Adipocyte (in vitro differentiated cells): ENCODE data around the gene TMA7B.

Experiments used
- DNase-seq: peaks from one replicate; pipeline ENCODE4 v3.0.0-alpha.2; 2015; ENCODE audit warnings: low read depth
- H3K27me3 ChIP-seq: replicated peaks from 2 replicates; pipeline ENCODE4 v1.7.0; 2013; ENCODE audit warnings: mild to moderate bottlenecking, low read length, moderate library complexity; ENCODE audit not compliant: control insufficient read depth, insufficient read depth
- H3K36me3 ChIP-seq: 2 replicates; pipeline ENCODE4 v1.7.0; 2013; ENCODE audit warnings: low read length, mild to moderate bottlenecking, moderate library complexity; ENCODE audit not compliant: control insufficient read depth, insufficient read depth, severe bottlenecking
- H3K4me1 ChIP-seq: 2 replicates; pipeline ENCODE4 v1.7.0; 2013; ENCODE audit warnings: mild to moderate bottlenecking, low read length, moderate library complexity; ENCODE audit not compliant: control insufficient read depth, insufficient read depth
- H3K4me3 ChIP-seq: 2 replicates; pipeline ENCODE4 v1.7.0; 2013; ENCODE audit warnings: mild to moderate bottlenecking, low read length, moderate library complexity
- H3K9ac ChIP-seq: 2 replicates; pipeline ENCODE4 v1.7.0; 2013; ENCODE audit warnings: mild to moderate bottlenecking, low read length, moderate library complexity
- H3K9me3 ChIP-seq: 2 replicates; pipeline ENCODE4 v1.7.0; 2013; ENCODE audit warnings: mild to moderate bottlenecking, low read length, moderate library complexity; ENCODE audit not compliant: control insufficient read depth

TMA7B gene

GRCh38 chr22:39958009-39958711, 2.0 kb upstream of the TMA7B start:
- H3K27me3 ChIP-seq, result peaks cover 29% of the 10 kb centered on the region
- no peak overlapping the region for H3K9ac ChIP-seq
- DNase-seq, result no peak
- peaks cover 17% of the 10 kb centered on the region for H3K4me1 ChIP-seq
- H3K9me3 ChIP-seq, result no peaks in the 10 kb centered on the region
- H3K36me3 ChIP-seq, result no peaks in the 10 kb centered on the region
- H3K4me3 ChIP-seq, result no peak overlapping the region

- Histone ChIP-seq H3K27me3 (peaks cover 24% of the 10 kb centered on the region), H3K9ac (no peak overlapping the region), H3K9me3 (no peaks in the 10 kb centered on the region), H3K4me3 (no peak overlapping the region), H3K4me1 (peaks cover 17% of the 10 kb centered on the region), H3K36me3 (no peaks in the 10 kb centered on the region)
- no peak for DNase-seq
Observed at GRCh38 chr22:39958949-39959639, 1.1 kb upstream of the TMA7B start.

DNA sequence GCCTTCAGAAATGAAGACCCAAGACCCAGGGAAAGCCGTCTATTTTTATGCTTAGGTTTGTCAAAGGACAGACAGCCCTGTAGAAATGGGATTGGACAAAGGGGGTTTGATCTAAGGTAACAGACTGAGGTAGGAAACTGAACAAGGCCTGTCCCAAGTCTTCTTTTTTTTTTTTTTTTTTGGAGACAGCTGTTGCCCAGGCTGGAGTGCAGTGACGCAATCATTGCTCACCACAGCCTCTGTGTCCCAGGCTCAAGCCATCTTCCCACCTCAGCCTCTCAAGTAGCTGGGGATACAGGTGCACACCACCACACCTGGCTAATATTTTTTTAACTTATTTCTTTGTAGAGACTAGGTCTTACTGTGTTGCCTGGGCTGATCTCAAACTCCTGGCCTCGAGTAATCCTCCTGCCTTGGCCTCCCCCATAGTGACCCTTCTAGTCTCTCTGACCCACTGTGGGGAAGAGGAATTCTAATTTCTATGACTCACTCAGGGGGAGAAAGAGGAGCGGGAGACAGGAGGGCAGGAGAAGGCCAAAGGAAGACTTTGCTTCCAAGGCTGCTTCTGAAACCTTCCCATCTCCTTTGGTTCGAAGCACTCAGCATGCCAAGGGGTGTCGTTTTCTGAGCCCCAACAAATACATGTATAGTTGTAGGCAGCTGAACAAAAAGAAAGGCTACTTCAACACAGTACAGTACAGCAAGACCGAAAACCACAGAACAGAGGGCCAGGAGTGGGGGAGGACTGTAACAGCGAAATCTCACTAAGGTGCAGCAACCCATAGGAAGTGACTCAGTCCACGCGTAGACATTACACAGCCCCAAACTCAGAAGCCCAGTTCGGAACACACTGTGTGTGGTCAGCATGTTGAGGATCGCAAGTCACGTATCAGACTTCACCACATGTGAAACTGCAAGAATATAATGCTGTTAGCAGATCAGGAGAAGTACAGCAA, 872 bp downstream of the TMA7B start:
- H3K9ac ChIP-seq, result no peak overlapping the region
- H3K4me3 ChIP-seq, result no peak overlapping the region
- no peaks in the 10 kb centered on the region for H3K36me3 ChIP-seq
- peak; percentile 45 for DNase-seq
- no peaks in the 10 kb centered on the region for H3K9me3 ChIP-seq
- peaks cover 30% of the 10 kb centered on the region for H3K27me3 ChIP-seq
- peaks cover 6% of the 10 kb centered on the region for H3K4me1 ChIP-seq

DNA sequence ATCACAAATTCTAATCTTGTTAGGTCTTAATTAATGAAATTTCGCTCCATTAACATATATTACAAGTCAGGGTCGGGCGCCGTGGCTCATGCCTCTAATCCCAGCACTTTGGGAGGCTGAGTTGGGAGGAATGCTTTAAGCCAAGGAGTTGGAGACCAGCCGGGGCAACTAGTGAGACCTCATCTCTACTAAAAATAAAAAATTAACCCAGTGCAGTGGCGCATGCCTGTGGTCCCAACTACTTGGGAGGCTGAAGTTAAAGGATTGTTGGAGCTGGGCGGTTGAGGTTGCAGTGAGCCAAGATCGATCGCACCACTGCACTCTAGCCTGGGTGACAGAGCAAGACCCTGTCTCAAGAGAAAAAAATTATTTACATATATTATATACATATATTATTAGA, 1.9 kb downstream of the TMA7B start:
- Histone ChIP-seq H3K9ac (no peak overlapping the region), H3K36me3 (no peaks in the 10 kb centered on the region), H3K4me3 (no peak overlapping the region), H3K27me3 (peaks cover 31% of the 10 kb centered on the region), H3K9me3 (no peaks in the 10 kb centered on the region), H3K4me1 (peaks cover 11% of the 10 kb centered on the region)
- DNase-seq, result no peak

- no peaks in the 10 kb centered on the region for H3K9me3 ChIP-seq
- H3K36me3 ChIP-seq, result no peaks in the 10 kb centered on the region
- no peak overlapping the region for H3K9ac ChIP-seq
- peaks cover 16% of the 10 kb centered on the region for H3K27me3 ChIP-seq
- no peak overlapping the region for H3K4me3 ChIP-seq
- no peak for DNase-seq
- H3K4me1 ChIP-seq, result peaks cover 33% of the 10 kb centered on the region
Observed at GRCh38 chr22:39965748-39966147, 5.6 kb downstream of the TMA7B start.

DNA sequence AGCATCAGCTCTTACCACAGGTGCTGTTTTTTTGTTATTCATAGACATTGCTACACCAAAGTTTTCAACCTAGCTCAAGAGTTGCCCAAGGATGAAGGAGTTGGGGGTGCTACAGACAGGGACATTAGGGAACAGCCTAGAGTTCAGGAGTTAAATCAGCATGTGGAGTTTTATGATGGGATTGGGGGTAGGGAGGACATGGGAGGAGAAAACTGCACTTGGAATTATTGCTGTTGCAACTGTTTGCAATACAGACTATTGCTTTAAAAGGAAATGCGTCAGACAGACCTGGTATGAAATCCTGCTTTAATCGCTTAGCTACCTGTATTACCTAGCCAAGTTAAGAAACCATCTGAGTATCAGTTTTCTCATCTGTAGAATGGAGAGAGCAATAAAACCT, 6.3 kb downstream of the TMA7B start:
- no peaks in the 10 kb centered on the region for H3K9me3 ChIP-seq
- H3K36me3 ChIP-seq, result no peaks in the 10 kb centered on the region
- H3K4me1 ChIP-seq, result peaks cover 29% of the 10 kb centered on the region
- no peak overlapping the region for H3K4me3 ChIP-seq
- H3K27me3 ChIP-seq, result peaks cover 23% of the 10 kb centered on the region
- no peak for DNase-seq
- no peak overlapping the region for H3K9ac ChIP-seq

DNA sequence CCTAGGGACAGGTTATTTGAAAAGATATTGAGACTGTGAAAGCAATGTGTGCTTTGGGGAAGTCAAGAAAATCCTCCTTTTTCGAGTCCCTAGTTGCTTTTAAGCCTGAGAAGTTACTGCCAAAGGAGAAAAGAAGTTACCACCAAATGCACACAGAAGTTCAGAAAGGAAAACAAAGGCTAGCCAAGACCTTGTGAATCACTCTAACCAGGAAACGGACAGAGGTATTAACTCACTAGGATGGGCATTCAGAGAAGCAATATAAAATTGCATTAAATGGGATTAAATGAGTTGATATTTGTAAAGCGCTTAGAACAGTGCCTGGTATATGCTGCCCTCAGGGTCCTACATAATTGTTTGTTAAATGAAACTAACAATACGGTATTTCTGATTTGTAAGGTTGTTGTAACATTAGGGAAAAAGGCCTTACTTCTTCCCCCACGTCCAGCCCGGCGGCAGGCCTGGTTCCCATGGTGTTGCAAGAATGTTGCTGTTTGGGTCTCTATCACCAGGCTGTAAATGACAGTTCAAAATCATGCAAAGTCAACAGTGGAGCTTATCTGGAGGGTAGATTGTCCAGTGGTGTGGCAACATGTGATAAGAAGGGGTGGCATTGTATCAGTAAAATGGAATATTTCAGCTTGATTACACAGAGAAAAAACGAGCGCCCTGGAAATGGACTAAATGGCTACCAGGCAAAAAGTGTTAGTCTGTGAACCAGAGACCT, 7.1 kb downstream of the TMA7B start:
- Histone ChIP-seq H3K9me3 (no peaks in the 10 kb centered on the region), H3K4me3 (no peak overlapping the region), H3K36me3 (no peaks in the 10 kb centered on the region), H3K4me1 (peaks cover 28% of the 10 kb centered on the region), H3K27me3 (peaks cover 31% of the 10 kb centered on the region), H3K9ac (no peak overlapping the region)
- DNase-seq, result peak; percentile 12

- Histone ChIP-seq H3K9ac (no peak overlapping the region), H3K27me3 (peaks cover 41% of the 10 kb centered on the region), H3K36me3 (no peaks in the 10 kb centered on the region), H3K9me3 (no peaks in the 10 kb centered on the region), H3K4me1 (peaks cover 28% of the 10 kb centered on the region), H3K4me3 (no peak overlapping the region)
- DNase-seq, result no peak
Observed at GRCh38 chr22:39967996-39968972, 8.1 kb downstream of the TMA7B start.

DNA sequence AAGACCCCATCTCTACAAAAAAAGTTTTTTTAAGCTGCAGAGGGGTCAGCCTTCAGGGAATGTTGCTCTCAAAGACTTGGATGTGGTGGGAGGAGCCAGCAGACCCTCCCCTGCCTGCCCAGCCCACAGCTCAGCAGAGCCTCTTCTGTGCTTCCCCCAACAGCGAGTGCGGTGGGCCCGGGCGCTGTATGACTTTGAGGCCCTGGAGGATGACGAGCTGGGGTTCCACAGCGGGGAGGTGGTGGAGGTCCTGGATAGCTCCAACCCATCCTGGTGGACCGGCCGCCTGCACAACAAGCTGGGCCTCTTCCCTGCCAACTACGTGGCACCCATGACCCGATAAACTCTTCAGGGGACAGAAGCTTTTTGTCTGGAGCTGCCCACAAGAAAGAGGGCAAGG, 10.5 kb downstream of the TMA7B start:
- no peaks in the 10 kb centered on the region for H3K36me3 ChIP-seq

DNA sequence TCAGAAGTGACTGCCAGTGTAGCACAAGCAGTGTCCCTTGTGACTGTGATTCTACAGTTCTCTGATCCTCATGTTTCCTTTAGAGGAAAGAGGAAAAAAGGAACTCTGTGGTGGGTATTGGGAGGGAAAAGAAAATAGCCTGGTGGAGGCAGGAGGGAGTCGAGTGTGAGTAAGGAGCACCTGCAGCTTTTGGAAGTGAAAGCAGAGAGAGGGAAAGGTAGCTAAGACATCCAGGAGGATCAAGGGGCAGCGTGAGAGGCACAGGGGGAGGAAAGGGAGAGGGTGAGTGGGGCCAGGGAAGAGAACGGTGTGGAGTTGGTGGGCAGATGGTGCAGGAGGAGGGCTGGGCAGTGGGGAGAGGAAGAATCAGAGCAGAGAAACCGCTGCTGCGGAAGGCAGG, 12.4 kb downstream of the TMA7B start:
- no peak overlapping the region for H3K9ac ChIP-seq
- peaks cover 71% of the 10 kb centered on the region for H3K27me3 ChIP-seq
- no peak for DNase-seq
- H3K9me3 ChIP-seq, result no peaks in the 10 kb centered on the region
- no peak overlapping the region for H3K4me3 ChIP-seq
- H3K36me3 ChIP-seq, result no peaks in the 10 kb centered on the region
- peaks cover 17% of the 10 kb centered on the region for H3K4me1 ChIP-seq

More for the DNA sequence above, 10.5 kb downstream of the TMA7B start:
- Histone ChIP-seq H3K9ac (no peak overlapping the region), H3K4me3 (no peak overlapping the region), H3K9me3 (no peaks in the 10 kb centered on the region), H3K27me3 (peaks cover 61% of the 10 kb centered on the region), H3K4me1 (peaks cover 28% of the 10 kb centered on the region)
- DNase-seq, result no peak
